NT2/D1 (cell line): Measurements from ENCODE around the gene CCDC159.

ENCODE experiments used
- DNase-seq: peaks from one replicate; pipeline ENCODE4 v3.0.0-alpha.2; 2011; ENCODE audit warnings: low read depth, low spot score
- H3K27me3 ChIP-seq: 2 replicates; pipeline ENCODE4 v1.6.0; 2011; ENCODE audit warnings: mild to moderate bottlenecking; ENCODE audit not compliant: insufficient read length, insufficient read depth
- H3K36me3 ChIP-seq: 2 replicates; pipeline ENCODE4 v1.6.1; 2011; ENCODE audit warnings: mild to moderate bottlenecking, low read length, mixed read lengths; ENCODE audit not compliant: insufficient read depth, insufficient read length
- H3K4me1 ChIP-seq: 2 replicates; pipeline ENCODE4 v1.5.1; 2011; ENCODE audit not compliant: insufficient read depth, insufficient read length
- H3K4me3 ChIP-seq: 2 replicates; pipeline ENCODE4 v1.5.1; 2011; ENCODE audit warnings: low read depth; ENCODE audit not compliant: insufficient read length
- H3K9ac ChIP-seq: 2 replicates; pipeline ENCODE4 v1.6.0; 2011; ENCODE audit warnings: low read depth; ENCODE audit not compliant: insufficient read length
- H3K9me3 ChIP-seq: 2 replicates; pipeline ENCODE4 v1.5.1; 2011; ENCODE audit warnings: mild to moderate bottlenecking, low read length; ENCODE audit not compliant: insufficient read depth
- SUZ12 ChIP-seq: IDR thresholded peaks from 2 replicates; pipeline ENCODE4 v1.6.1; 2011; ENCODE audit not compliant: insufficient read length, insufficient read depth; ENCODE audit errors: extremely low read depth
- YY1 ChIP-seq: IDR thresholded peaks from 2 replicates; pipeline ENCODE4 v1.6.1; 2011; ENCODE audit not compliant: insufficient read length, insufficient read depth
- ZNF274 ChIP-seq: IDR thresholded peaks from 2 replicates; pipeline ENCODE4 v1.6.1; 2011; ENCODE audit warnings: mild to moderate bottlenecking, low read depth, low read length

The CCDC159 gene

DNA sequence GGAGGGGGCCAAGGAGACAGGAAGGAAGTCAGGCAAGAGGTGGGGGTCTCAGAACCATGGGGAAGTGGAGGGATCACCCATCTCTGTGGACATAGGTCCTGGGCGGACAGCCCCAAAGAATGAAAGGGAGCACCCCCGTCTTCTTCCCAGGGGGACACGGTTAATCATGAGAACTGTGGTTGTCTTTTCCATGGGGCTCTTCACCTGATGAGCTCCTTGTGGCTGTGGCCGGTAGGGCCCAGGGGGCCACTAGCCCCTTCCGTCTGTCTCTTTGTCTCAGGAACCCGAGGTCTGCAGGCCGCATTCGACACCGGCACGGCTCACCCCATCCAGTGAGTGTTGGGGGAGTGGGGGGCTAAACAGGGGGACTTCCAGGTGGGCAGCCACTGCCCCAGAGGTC is 17.6 kb downstream of the CCDC159 start:
- H3K9me3 ChIP-seq, result no peaks in the 10 kb centered on the region
- no peak overlapping the region for H3K9ac ChIP-seq
- no peak overlapping the region for H3K4me3 ChIP-seq
- TF ChIP-seq YY1 (no peak), SUZ12 (no peak), ZNF274 (no peak)
- peaks cover 17% of the 10 kb centered on the region for H3K4me1 ChIP-seq
- H3K27me3 ChIP-seq, result no peaks in the 10 kb centered on the region
- peaks cover 22% of the 10 kb centered on the region for H3K36me3 ChIP-seq
- no peak for DNase-seq

GRCh38 chr19:11364296-11364904 is 18.1 kb downstream of the CCDC159 start:
- H3K4me1 ChIP-seq, result peaks cover 17% of the 10 kb centered on the region

GRCh38 chr19:11364935-11365334 is 18.6 kb downstream of the CCDC159 start:
- Histone ChIP-seq H3K9ac (no peak overlapping the region), H3K4me3 (no peak overlapping the region), H3K36me3 (peaks cover 18% of the 10 kb centered on the region), H3K27me3 (no peaks in the 10 kb centered on the region), H3K9me3 (no peaks in the 10 kb centered on the region), H3K4me1 (peaks cover 17% of the 10 kb centered on the region)
- no peak for DNase-seq
- TF ChIP-seq YY1 (no peak), SUZ12 (no peak), ZNF274 (no peak)

More at GRCh38 chr19:11364296-11364904, 18.1 kb downstream of the CCDC159 start:
- H3K27me3 ChIP-seq, result no peaks in the 10 kb centered on the region
- TF ChIP-seq ZNF274, result no peak
- TF ChIP-seq YY1, result no peak
- TF ChIP-seq SUZ12, result no peak
- no peak for DNase-seq
- H3K9me3 ChIP-seq, result no peaks in the 10 kb centered on the region
- peaks cover 22% of the 10 kb centered on the region for H3K36me3 ChIP-seq
- no peak overlapping the region for H3K9ac ChIP-seq
- no peak overlapping the region for H3K4me3 ChIP-seq

GRCh38 chr19:11365557-11366117 is 19.3 kb downstream of the CCDC159 start:
- no peak for TF ChIP-seq SUZ12
- TF ChIP-seq ZNF274, result no peak
- TF ChIP-seq YY1, result no peak
- H3K9ac ChIP-seq, result no peak overlapping the region
- H3K9me3 ChIP-seq, result no peaks in the 10 kb centered on the region
- DNase-seq, result no peak
- H3K4me3 ChIP-seq, result no peak overlapping the region
- H3K4me1 ChIP-seq, result peaks cover 17% of the 10 kb centered on the region
- peaks cover 18% of the 10 kb centered on the region for H3K36me3 ChIP-seq
- H3K27me3 ChIP-seq, result no peaks in the 10 kb centered on the region

DNA sequence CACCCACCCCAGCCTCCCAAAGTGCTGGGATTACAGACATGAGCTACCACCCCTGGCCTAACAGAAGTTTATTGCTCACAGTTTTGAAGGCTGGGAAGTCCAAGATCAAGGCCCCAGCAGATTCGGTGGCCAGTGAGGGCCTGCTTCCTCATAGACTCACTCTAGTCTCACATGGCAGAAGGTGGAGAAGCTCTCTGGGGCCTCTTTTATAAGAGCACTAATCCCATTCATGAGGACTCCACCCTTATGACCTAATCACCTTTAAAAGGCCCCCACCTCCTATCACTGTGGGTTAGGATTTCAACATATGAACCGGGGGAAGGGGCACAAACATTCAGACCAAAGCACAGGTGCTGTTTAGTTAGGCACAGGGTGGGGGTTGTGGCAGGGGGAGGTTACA is 21.2 kb downstream of the CCDC159 start:
- H3K9me3 ChIP-seq, result no peaks in the 10 kb centered on the region
- no peak overlapping the region for H3K9ac ChIP-seq
- no peak overlapping the region for H3K4me3 ChIP-seq
- H3K36me3 ChIP-seq, result peaks cover 17% of the 10 kb centered on the region
- no peaks in the 10 kb centered on the region for H3K27me3 ChIP-seq
- no peak for DNase-seq
- TF ChIP-seq SUZ12, result no peak
- no peak for TF ChIP-seq YY1
- no peak for TF ChIP-seq ZNF274
- H3K4me1 ChIP-seq, result peaks cover 3% of the 10 kb centered on the region

DNA sequence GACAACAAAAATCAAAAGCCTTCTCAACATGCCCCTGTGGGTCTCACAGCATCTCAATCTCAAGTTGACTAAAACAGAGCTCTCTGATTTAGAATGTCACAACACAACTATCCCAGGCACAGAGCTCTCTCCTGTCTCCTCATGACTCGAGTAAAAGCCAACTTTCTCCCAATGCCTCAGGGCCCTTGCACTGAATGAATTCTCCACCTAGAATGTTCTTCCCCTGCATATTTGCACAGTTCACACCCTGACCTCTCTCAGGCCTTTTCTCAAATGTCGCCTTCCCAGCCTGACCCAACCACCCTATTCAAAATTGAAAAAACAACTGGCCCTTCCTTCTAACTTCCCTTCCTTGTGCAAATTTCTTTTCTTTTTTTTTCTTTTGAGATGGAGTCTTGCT is 24.4 kb downstream of the CCDC159 start:
- Histone ChIP-seq H3K36me3 (peaks cover 6% of the 10 kb centered on the region), H3K9ac (no peak overlapping the region), H3K9me3 (no peaks in the 10 kb centered on the region), H3K4me3 (no peak overlapping the region), H3K4me1 (peaks cover 8% of the 10 kb centered on the region), H3K27me3 (no peaks in the 10 kb centered on the region)
- TF ChIP-seq ZNF274 (no peak), SUZ12 (no peak), YY1 (no peak)
- DNase-seq, result no peak

DNA sequence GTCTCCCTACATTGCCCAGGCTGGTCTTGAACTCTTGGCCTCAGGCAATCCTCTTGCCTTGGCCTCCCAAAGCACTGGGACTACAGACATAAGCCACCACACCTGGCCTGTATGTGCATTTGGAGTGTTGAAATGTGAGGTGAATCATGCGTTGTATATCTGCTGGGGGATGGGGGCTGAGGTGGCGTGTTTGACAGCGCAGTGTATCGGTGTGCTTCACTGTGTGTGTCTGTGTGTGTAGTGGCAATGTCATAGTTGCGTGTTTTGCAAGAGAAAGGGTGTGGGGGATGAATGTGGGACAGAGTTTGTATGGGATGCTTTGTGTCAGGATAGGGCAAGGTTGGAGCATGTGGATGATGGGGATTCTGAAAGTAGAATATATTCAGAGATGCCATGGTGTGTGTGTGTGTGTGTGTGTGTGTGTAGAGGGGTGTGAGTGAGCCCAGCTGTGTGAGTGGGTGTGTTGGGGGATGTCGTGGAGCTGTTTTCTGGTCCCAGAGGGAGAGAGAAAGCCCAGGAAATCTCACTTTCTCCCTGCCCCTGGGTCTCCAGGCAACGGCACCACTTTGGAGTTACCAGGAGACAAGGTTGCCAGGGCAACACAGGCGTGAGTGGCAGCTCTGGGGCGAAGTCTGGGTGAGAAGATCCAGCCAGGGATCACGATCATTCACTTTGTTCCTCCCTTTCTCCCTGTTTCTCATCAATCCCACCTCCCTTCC is 27.0 kb downstream of the CCDC159 start:
- no peak overlapping the region for H3K4me3 ChIP-seq
- TF ChIP-seq YY1 (no peak), SUZ12 (no peak), ZNF274 (no peak)
- no peaks in the 10 kb centered on the region for H3K27me3 ChIP-seq
- peaks cover 16% of the 10 kb centered on the region for H3K36me3 ChIP-seq
- H3K9ac ChIP-seq, result no peak overlapping the region
- no peaks in the 10 kb centered on the region for H3K9me3 ChIP-seq
- no peak for DNase-seq
- H3K4me1 ChIP-seq, result peaks cover 7% of the 10 kb centered on the region
